Stromal cell of bone marrow (primary cell): ENCODE data around the gene SLC9C1.

Source experiments
- DNase-seq: peaks from one replicate; pipeline ENCODE4 v3.0.0-alpha.2; 2012; ENCODE audit warnings: low read depth

The SLC9C1 gene

DNA sequence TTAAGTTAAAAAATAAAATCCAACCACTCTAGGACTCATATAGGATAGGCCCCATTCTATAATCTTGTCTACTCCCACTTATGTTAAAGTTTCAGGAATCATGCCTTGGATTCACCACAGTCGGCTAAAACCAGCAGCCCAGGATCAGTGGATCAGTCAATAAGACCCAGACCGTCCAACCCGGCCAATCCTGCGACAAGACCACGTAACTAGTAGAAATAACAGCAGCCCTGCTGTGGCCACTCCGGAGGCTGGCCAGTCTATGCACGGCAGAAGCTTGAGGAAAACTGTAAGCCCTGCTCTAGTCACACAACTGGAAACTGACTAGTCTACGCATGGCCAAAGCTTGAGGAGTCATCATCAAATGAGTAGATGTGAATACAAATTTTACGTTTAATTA, 12.8 kb upstream of the SLC9C1 start:
- DNase-seq: no peak

DNA sequence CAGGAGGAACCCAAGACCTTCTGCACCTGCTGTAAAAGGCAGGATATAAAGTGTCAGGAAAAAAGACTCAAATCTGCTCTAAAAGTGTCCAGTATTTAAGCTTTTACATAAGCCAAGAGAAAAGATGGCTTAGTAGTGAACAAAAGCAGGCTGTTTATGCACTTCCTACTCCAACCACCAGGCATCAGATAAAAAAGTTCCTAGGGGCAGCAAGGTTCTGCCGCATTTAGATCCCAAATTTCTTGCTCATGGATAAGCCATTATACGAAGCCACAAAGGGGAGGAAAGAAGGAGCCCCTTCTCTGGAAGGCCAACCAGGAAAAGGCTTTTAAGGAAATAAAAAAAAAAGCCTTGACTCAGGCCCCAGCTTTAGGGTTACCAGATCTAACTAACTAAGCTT, 10.6 kb upstream of the SLC9C1 start:
- DNase-seq: no peak

DNA sequence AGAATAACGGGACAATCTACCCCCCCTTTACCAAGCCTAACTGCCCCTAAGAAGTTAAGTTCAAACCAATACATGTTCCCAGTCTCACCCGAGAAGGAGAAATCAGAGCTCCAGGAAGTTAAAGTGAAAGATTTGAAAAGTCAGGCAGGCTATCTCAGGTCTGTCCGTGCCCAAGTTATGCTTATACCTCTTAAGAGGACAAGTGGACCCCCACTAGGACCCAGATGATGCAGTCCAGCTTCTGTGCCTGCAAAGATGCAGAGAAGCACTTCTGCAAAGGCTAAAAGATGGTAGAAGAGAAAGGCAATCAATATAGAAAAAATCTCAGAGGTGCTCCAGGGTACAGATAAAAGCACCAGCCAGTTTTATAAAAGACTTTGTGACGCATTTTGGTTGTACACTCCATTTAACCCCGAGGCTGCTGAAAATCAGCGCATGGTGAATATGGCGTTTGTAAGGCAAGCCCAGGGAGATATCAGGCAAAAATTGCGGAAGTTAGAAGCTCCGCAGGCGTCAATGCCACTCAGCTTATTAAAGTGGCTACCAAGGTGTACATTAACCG, 9.8 kb upstream of the SLC9C1 start:
- no peak for DNase-seq

DNA sequence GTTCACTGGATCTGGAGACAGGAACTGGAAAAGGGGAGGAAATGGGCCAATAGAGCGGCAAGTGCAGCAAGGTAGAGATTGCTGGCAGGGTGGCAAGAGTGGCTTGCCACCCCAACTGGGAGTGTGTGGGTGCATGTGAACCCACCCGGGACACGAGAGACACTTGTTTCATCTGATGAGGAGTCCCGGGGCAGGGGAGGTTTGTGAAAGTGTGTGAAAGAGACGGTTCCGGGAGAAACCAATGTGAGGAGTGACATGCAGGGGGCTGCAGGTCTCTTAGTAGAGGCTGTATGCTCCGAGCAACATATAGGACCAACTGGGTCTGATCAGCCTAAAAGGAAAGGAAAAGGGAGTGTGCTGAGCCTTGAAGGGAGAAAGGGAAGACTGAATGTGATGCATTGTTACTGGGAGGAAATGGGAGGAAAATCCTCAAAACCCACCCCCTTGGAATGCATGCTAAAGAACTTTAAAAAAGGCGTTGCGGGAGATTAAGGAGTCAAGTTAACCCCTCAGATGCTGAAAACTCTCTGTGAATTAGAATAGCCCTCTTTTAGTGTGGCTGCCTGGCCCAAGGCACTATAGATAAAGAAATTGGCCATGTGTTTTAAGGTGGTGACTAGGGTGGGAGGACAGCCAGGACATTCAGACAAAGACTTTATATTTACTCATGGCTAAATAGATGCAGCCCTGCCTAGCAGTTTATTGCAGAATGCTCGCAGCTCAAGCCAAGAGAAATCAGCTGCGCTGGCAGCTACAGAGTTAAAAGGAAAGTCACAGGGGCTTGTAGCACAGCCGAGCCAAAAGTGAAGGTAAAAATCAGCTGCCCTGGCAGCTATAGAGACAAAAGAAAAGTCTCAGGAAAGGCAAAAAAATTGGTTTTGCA, 9.1 kb upstream of the SLC9C1 start:
- DNase-seq: no peak

DNA sequence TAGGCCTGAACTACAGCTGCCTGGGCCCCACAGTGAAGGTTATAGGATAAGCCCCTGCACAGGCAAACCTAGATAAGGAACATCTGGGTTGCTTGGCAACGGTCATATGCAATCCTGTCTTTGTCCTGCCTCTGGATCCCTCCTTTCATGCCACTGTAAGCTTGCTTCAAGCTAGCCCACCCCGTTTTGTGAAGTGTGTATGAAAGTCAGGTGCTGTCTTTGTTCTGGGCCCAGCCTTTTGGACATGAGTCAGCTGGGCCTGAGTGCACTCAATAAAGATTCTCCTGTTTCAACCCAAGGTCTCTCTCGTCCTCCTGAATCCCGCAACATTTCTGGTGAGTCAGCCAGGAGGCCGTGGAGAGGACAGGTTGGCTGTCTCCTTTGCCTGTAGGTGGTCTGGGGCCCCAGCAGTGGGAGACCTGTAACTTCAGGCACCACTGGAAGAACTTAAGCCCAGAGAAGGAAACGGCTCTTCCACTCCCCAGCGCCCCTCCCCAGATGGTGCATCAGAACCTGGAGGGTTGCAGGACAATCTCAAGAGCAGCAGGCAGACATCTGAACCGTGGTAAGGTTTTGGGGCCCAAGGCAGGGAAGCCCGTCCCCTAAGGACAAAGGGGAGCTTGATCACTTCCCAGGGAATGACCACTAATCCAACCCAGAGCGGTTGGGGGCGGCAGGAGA, 8.3 kb upstream of the SLC9C1 start:
- no peak for DNase-seq

DNA sequence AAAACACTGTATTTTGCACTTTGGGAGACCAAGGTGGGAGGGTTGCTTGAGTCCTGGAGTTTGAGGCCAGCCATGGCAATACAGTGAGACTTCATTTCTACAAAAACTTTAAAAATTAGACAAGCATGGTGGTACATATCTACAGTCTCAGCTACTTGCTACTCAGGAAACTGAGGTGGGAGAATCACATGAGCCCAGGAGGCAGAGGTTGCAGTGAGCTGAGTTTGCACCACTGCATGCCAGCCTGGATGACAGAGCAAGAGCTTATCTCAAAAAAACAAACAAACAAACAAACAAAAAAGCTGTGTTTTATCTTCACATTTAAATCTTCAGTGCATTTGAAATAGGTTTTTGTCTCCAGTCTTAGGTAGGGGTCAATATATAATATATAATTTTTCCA, 4.8 kb upstream of the SLC9C1 start:
- DNase-seq: no peak

DNA sequence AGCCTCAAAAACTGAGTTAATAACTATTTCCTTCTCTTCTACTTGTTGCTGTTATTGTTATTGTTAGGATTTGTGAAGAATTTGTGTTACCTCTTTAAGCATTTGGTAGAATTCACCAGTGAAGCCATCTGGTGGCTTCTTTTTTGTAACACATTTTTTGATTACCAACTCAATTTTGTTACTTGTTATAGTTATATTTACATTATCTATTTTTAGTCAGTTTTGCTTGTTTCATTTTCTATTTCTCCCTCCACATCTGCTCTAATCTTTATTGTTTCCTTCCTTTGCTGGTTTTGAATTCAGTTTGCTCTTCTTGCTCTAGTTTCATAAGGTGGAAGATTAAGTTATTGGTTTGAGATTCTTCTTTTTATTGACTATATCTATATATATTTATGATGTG, 3.7 kb upstream of the SLC9C1 start:
- DNase-seq: no peak

DNA sequence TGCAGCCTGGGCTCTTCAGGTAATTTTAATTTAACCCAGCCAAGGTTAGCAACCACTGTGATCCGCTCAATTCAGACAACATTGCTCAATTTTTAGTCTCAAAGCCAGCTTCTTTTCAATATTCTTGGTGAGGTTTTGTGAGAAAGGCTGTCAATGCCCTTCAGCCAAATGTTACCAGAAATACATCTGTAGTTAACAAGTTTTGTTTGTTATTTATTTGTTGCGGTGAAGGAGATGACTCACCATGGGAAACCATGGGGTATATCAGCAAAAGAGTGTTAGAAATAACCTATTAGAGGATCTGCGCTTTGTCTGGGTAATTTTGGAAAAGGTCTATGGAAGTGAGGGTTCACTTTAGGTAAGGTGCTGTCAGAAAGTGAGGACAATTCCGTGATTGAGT, 5.0 kb downstream of the SLC9C1 start:
- DNase-seq: no peak

DNA sequence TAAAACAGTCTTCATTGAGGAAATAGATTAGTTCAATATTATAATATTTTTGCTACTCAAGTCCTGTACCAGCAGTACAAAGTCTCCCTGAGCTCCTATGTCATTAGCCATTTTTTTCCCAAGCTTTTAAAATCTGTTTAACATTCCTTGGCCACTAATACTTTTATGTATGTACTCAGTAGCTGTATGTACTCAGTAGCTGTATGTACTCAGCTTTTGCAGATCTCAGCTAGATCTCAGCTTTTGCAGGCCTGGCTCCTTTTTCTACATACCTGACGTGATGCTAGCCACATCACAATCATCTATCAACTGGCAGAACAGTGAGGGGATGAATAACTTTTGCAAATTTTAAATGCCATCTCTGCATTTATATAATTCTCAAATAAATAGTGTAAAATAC, 13.8 kb downstream of the SLC9C1 start:
- DNase-seq: no peak

DNA sequence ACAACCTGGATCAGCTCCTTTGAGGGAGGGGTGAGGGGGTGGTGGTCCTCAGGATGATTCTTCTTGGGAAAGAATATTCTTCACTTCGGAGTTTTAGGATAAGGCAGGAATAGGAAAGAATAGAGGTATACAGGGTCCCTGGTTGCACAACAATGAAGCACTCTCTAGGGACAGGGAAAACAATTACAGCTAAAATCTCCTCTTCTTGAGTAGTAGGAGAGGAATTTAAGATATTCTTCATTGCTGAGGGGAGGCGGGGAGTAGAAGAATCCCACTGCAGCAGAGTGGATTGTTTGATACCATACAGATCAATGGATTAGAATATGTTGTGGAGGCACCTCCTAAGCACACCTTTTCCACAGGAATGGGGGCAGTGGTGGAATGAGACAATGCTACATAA, 20.5 kb downstream of the SLC9C1 start:
- no peak for DNase-seq

DNA sequence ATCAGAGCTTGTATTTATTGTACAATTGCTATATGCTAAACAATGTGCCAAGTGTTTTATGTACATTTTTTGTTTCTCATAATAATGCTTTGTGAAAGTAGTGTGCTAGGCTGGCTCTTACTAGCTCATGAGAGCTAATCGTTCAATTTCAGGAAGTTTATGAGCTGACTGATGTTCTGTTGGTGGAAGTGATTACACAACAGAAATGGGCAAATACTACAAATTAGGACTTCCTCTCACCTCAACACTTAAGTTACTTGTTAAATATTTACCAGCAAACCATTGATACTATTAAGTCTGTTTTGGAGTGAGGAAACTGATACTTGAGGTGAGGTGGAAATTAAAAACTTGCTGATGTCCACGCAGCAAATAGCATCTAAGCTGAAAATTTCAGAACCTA, 32.3 kb downstream of the SLC9C1 start:
- no peak for DNase-seq

DNA sequence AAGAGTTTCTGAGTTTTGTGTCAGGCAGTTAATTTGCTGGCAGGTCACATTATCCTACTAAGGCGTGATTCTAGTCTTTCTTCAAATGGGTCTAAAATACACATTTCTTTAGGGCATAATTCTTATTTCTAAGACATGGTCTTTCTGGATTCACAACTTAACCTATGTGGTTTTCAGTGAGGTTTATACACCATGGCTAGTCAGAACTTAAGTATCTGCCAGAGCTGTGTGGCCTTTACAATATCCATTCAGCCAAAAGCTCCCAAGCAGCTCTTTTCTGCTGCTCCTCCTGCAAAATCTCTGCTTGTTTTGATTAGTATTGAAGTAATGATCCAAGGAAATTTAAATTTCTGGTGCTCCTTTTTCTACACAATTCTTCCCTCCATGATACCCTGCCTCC, 33.5 kb downstream of the SLC9C1 start:
- DNase-seq: no peak

DNA sequence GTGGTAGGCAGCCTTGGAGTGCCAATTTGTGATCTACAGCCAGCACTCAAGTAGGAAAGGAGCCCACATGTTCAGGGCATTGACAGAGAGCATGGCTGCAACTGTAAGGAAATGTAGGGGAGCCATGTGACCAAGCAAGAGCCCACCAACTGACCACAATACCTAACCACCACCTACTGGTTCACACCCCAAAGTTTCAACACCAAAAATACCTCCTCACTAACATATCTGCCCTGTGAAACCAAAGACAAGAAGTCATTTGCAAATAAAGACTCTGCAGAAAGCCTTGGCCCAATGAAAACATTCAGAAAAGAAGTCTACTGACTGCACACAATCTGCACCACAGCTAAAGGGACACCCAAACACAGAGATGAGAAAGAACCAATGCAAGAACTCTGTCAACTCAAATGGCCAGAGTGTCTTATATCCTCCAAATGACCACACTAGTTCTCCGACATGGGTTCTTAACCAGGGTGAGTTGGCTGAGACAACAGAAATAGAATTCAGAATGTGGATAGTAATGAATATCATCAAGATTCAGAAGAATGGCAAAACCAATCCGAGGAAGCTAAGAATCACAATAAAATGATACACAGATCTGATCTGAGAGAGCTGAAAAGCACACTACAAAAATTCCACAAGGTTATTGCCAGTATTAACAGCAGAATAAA, 40.6 kb downstream of the SLC9C1 start:
- DNase-seq: no peak

DNA sequence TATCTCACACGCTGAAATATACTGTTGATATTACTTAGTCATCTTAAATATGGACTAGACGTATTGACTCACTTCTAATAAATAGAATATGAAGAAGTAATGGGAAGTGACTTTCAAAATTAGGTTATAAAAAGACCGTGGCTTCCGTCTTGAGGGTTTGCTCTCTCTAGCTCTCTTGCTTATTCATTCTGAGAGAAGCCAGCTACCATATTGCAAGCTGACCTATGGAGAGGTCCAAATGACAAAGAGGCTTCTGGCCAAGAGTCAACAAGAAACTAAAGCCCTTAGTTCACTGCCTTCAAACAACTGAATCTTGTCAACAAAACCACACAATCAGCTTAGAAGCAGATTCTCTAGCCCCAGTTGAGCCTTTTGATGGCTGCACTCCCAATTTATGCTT, 46.1 kb downstream of the SLC9C1 start:
- no peak for DNase-seq

DNA sequence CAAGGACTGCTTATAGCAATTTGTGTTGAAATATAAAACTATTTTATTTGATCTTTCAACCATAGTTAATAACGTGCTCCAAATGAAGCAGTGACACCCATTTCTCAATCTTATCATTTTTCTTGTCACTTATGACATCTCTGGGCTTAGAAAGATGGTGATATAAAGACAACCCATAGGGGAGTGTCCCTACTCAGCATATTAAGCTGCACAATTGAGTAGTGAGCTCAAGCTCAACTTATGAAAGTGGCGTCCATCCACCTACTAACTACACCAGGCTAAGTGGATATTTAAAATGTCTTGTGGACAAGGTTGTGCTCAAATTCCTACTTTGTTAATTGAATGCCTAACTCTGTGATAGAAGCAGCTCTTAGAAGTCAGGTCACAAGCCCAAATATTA, 46.7 kb downstream of the SLC9C1 start:
- DNase-seq: no peak

DNA sequence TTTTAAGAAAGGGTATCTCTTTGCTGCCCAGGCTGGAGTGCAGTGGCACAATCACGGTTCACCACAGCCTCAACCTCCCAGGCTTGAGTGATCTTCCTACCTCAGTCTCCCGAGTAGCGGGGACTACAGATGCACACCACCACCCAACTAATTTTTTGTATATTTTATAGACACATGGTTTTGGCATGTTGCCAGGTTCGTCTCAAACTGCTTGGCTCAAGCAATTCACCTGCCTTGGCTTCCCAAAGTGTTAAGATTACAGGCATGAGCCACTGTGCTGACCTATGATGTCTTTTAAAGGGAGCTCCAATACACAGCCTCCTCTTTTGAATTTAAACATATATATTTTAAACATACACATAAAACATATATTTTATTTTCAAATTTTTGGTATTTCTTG, 60.9 kb downstream of the SLC9C1 start:
- DNase-seq: no peak

DNA sequence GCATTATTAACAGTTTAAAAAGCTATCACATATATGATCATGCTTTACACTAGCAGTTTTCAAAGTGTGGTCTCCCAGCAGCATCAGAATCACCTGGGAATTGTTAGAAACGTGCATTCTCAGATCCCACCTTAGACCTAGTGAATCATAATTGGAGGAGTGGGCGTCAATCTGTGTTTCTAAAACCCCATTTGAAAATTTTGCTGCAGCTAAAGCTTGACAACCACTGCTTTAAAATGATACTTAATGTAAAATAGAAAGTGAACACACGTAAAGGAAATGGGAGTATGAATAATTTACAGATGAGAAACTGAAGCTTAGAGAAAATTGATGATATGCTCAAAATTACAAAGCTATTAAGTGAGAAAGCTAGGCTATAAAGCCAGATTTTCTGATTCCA, 62.3 kb downstream of the SLC9C1 start:
- DNase-seq: no peak

DNA sequence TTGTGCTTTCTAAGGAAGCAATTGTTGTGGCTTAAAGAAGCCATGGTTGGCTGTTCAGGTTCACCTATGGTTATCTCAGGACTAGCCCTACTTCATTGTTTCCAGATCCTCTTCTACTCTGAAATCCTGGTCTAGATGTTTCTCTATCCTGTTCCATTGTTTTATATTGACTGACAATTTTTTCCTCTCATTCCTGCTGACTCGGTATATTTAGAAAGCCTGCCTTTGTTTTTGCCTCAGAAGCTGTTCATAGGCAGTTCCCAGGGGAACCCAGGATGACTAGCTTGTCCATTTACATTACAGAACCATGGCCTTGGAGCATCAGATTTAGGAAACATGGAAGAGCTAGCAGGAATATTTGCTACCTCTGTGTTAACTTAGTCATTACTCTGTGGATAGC, 64.0 kb downstream of the SLC9C1 start:
- DNase-seq: no peak

DNA sequence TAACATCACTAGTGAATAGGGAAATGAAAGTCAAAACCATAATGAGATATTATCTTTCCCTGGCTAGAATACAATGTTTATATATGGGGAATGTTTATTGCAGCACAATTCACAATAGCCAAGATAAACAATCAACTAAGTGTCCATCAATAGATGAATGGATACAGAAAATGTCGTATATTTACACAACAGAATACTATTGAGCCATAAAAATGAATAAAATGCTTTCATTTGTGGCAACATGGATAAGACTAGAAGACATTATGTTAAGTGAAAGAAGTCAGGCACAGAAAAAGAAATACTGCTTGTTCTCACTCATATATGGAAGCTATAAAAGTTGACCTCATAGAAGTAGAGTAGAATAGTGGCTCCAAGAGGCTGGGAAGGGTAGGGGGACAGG, 65.2 kb downstream of the SLC9C1 start:
- DNase-seq: no peak

DNA sequence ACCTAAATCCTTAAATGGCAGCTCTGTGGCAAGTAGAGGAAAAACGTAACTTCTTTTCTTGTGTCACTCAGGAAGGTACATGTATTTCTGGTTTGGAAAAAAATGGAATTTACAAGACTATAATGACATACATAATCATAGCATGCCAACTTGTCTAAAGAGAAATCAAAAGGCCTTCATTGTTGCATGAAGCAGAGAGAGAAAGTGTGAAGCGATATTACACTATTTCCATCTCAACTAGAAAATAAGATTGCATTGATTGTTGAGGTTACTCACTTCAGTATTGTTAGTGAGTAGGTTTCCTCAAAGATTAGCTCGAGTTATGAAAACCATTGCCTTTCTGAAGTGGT, 93.7 kb downstream of the SLC9C1 start:
- DNase-seq: no peak

DNA sequence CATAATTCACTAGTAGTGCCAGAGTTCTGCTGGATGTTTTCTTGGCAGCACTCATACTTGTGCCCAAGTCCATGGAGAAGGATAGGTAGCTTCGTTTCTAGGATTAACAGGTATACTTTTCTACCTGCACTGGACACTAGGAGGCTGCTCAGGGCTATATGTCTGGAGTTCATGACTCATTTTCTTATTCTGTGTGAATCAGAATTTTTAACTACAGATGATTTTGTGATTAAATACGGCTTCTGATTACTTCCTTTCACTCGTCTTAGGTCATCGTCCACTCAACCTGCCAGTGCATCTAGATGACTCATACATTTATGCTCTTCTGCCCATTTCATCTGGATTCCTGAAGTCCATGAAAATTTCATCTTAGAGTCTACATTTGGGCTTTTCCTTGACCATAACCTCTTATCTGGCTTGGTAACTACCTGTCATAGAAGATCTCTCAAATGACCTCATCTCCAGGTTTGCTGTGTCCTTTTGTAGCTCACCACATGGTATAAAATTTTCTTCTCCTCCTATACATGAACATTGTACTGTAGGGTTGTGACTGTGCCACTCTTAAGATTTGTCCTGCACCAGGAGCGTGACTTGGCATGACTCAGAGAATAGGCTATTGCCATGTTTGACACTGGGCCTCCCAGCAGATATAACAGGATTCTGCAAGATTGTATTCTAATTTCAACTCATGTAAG, 94.2 kb downstream of the SLC9C1 start:
- no peak for DNase-seq

DNA sequence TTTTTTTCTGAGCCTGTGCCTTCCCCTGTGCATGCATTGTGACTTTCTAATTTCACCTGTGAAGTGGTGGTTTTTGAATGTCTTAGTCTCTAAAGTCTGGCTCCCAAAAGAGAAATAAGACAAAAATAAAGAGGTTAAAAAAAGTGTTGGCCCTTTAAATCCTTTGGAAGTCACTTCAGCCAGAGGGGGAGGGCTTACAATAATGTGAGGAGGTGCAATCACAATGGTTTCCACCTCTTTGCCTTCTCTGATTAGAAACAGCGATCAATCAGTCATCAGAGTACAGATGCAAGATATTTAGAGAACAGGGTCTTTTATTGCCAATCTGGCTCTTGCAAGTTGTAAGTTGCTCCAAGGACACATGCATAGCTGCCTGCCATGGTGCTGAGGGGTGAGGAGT, 96.9 kb downstream of the SLC9C1 start:
- DNase-seq: no peak
